ENCODE measurements around the gene SOX8.

GRCh38 chr16:966035-966434 lies 15.5 kb upstream of the SOX8 start:
- TF ChIP-seq CTCF (conservative IDR thresholded peaks at IDR 0.05; ENCODE audit: low read depth, low read length) (no peak), EZH2 (IDR thresholded peaks at IDR 0.05; ENCODE audit: low read length, unreplicated experiment) (no peak)

All from PC-3 (cell line).